GM12801 (cell line): ENCODE data around the gene CHST14.

ENCODE experiments used
- CTCF ChIP-seq: IDR thresholded peaks from one replicate; pipeline ENCODE4 v1.5.1; 2011; ENCODE audit warnings: control low read depth; ENCODE audit not compliant: insufficient read length; ENCODE audit errors: extremely low read depth

Gene CHST14

GRCh38 chr15:40516322-40516721 is 45.5 kb downstream of the CHST14 start:
- TF ChIP-seq CTCF, result no peak
